CD14-positive monocyte (primary cell): ENCODE data around the gene FAM168A. TPM values are rescaled to one million over a fixed set of nuclear protein-coding genes. Genes with fewer than 3 reads are reported as not detected.

Experiments
- DNase-seq, 3 donors: peaks; one replicate each; pipeline ENCODE4 v3.0.0-alpha.2; 2011 to 2022
- H2AFZ ChIP-seq: 2 replicates; pipeline ENCODE4 v1.6.0; 2012; ENCODE audit warnings: mild to moderate bottlenecking, low read depth, low read length, inconsistent platforms; ENCODE audit not compliant: insufficient read depth, poor library complexity, severe bottlenecking
- H3K27ac ChIP-seq, 2 donors: 1 replicate in 1 of 2; 2 replicates in 1 of 2; pipeline ENCODE4 v1.5.1; 2012 to 2013; ENCODE audit warnings: low read length in 2 of 2, control low read depth in 1 of 2, inconsistent platforms in 1 of 2, low read depth in 1 of 2, mild to moderate bottlenecking in 1 of 2
- H3K27me3 ChIP-seq, 2 donors: one replicate each; pipeline versions ENCODE4 v1.6.0 to v1.6.1; 2011 to 2013; ENCODE audit warnings: low read length in 2 of 2; ENCODE audit not compliant: control insufficient read depth in 2 of 2, insufficient read depth in 2 of 2
- H3K36me3 ChIP-seq, 2 donors: replicated peaks in 1 of 2; 1 replicate in 1 of 2; 2 replicates in 1 of 2; pipeline versions ENCODE4 v1.5.1 to v1.6.1; 2012 to 2013; ENCODE audit warnings: low read length in 2 of 2, control low read depth in 1 of 2, inconsistent platforms in 1 of 2, mild to moderate bottlenecking in 1 of 2; ENCODE audit not compliant: insufficient read depth in 2 of 2, control insufficient read depth in 1 of 2
- H3K4me1 ChIP-seq, 2 donors: 1 replicate in 1 of 2; 2 replicates in 1 of 2; pipeline versions ENCODE4 v1.5.1 to v1.6.1; 2012 to 2013; ENCODE audit warnings: low read length in 2 of 2, control low read depth in 1 of 2, inconsistent platforms in 1 of 2, mild to moderate bottlenecking in 1 of 2, moderate library complexity in 1 of 2; ENCODE audit not compliant: insufficient read depth in 2 of 2, control insufficient read depth in 1 of 2
- H3K4me2 ChIP-seq: replicated peaks from 2 replicates; pipeline ENCODE3; 2012; ENCODE audit warnings: low read length, moderate library complexity, mild to moderate bottlenecking; ENCODE audit not compliant: poor library complexity, severe bottlenecking; ENCODE audit errors: extremely low read depth
- H3K4me3 ChIP-seq, 3 experiments: fragments of 200-600 bp in 1 of 3; sonication (generic) in 1 of 3; replicated peaks in 1 of 3; 1 replicate in 2 of 3; 2 replicates in 1 of 3; pipeline ENCODE4 v1.5.1; 2011 to 2013; ENCODE audit warnings: low read length in 3 of 3, mild to moderate bottlenecking in 3 of 3, control low read depth in 2 of 3, low read depth in 2 of 3, inconsistent platforms in 1 of 3, moderate library complexity in 1 of 3
- H3K79me2 ChIP-seq: 2 replicates; pipeline ENCODE4 v1.6.0; 2012; ENCODE audit warnings: mild to moderate bottlenecking, control low read depth, inconsistent platforms, low read length, moderate library complexity; ENCODE audit not compliant: insufficient read depth
- H3K9ac ChIP-seq: 2 replicates; pipeline ENCODE4 v1.6.0; 2017; ENCODE audit warnings: low read length, mild to moderate bottlenecking; ENCODE audit not compliant: insufficient read depth, poor library complexity, severe bottlenecking
- H3K9me3 ChIP-seq, 2 donors: replicated peaks in 1 of 2; 1 replicate in 1 of 2; 2 replicates in 1 of 2; pipeline versions ENCODE4 v1.5.1 to v1.6.1; 2012 to 2013; ENCODE audit warnings: low read length in 2 of 2, control low read depth in 1 of 2; ENCODE audit not compliant: control insufficient read depth in 1 of 2, insufficient read depth in 1 of 2
- H4K20me1 ChIP-seq: 2 replicates; pipeline ENCODE4 v1.6.0; 2012; ENCODE audit warnings: mild to moderate bottlenecking, low read length, control low read depth, moderate library complexity; ENCODE audit not compliant: insufficient read depth
- H3K27ac Mint-ChIP-seq, 7 donors: one replicate each; pipeline ENCODE4 v1.8.0; 2020; ENCODE audit warnings: mild to moderate bottlenecking in 7 of 7, mixed read lengths in 7 of 7, moderate library complexity in 6 of 7, inconsistent platforms in 2 of 7
- H3K27me3 Mint-ChIP-seq, 3 donors: one replicate each; pipeline ENCODE4 v1.8.0; 2021 to 2022; ENCODE audit warnings: low read depth in 3 of 3, mild to moderate bottlenecking in 3 of 3, mixed read lengths in 3 of 3, moderate library complexity in 3 of 3, inconsistent platforms in 1 of 3
- H3K36me3 Mint-ChIP-seq, 2 donors: one replicate each; pipeline ENCODE4 v1.8.0; 2020; ENCODE audit warnings: mixed read lengths in 2 of 2, inconsistent platforms in 1 of 2, mild to moderate bottlenecking in 1 of 2
- H3K4me1 Mint-ChIP-seq: one replicate; pipeline ENCODE4 v1.8.0; 2020; ENCODE audit warnings: mild to moderate bottlenecking, mixed read lengths
- H3K4me3 Mint-ChIP-seq, 2 donors: one replicate each; pipeline ENCODE4 v1.8.0; 2020; ENCODE audit warnings: mild to moderate bottlenecking in 2 of 2, mixed read lengths in 2 of 2, moderate library complexity in 1 of 2
- H3K9me3 Mint-ChIP-seq, 7 donors: one replicate each; pipeline ENCODE4 v1.8.0; 2020 to 2022; ENCODE audit warnings: mixed read lengths in 7 of 7, mild to moderate bottlenecking in 6 of 7, moderate library complexity in 6 of 7, inconsistent platforms in 2 of 7
- CTCF ChIP-seq: fragments of 200-600 bp; IDR thresholded peaks from one replicate; pipeline ENCODE4 v1.8.0; 2022; ENCODE audit warnings: antibody characterized with exemption, mild to moderate bottlenecking
- WGBS: methylation state at CpG from one replicate; pipeline ENCODE4 v1.1.5; 2013; ENCODE audit warnings: missing lambda C conversion rate; ENCODE audit not compliant: insufficient coverage; 5-methylcytosine and 5-hydroxymethylcytosine counted together
- intact Hi-C, 2 donors: fragments of 100-400 bp; cut with micrococcal nuclease; formaldehyde crosslinking; loops; one replicate each; pipeline versions ENCODE4 v1.15.0 to v1.15.1; 2023
- polyA minus RNA-seq: library from RNA; depleted of rRNA, polyadenylated mRNA; stranded (reverse); fragments of >200 nt; gene quantifications from 2 replicates; pipeline ENCODE4 v1.2.3, GENCODE V29; 2012
- polyA plus RNA-seq, 3 donors: library from polyadenylated mRNA; depleted of rRNA in 1 of 3; unstranded in 2 of 3; stranded (reverse) in 1 of 3; fragments of 300-500 nt in 2 of 3; fragments of >200 nt in 1 of 3; fragmentation: Illumina TruSeq in 2 of 3; gene quantifications; 1 replicate in 2 of 3; 2 replicates in 1 of 3; pipeline ENCODE4 v1.2.3, GENCODE V29; 2012 to 2021
- total RNA-seq, 12 experiments: library from RNA in 1 of 12; stranded (reverse) in 1 of 12; fragments of 120-200 nt in 1 of 12; gene quantifications; one replicate each; pipeline ENCODE4 v1.2.4 and lab custom pipeline; 2013 to 2026; ENCODE audit warnings: mixed read lengths in 6 of 12, inconsistent platforms in 1 of 12

The FAM168A gene
- total RNA-seq (2013): 8.9 TPM
- 10 to 100 TPM in 1 of 3 donors, 1 to 10 TPM in 2; 1.4 to 13.3 (median 2.1) TPM for polyA plus RNA-seq
- polyA minus RNA-seq: 5.7 and 7.3 TPM in 2 replicates
- 6.5 to 48.8 (median 38.3) reads per million in 11 experiments for total RNA-seq (lab: John Stamatoyannopoulos, UW)

DNA sequence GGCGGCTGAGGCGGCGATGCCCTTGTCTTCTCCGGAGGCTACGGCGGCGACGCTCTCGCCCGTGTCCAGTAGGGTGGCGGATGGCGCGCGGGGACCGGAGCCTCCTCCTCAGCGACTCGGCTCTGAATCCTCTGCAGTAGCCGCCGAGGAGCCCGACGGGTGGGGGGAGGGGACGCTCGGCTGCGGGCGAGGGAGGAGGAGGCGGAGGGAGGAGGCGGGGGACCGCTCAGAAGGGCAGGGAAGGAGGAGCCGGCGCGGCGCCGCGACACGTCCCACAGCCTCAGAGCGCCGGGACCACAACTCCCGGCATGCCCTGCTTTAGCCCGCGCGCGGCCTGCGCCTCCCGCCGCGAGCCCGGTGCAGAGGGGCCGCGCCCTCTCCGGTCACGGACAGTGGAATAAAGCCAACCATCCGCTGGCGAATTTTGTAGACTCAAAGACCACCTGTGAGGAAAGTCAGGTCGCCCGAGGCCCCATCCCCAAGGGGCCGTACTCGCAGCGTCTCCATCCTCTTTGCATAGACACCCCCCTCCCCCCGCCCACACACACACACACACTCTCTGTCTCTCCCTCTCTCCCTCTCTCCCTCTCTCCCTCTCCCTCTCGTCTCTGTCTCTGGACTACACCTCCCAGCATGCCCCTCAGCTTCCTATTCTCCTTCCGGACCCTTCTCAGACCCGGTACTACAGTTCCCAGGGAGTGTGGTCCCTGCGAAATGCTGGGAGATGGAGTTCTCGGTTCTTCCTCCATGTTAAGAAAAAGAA, at the start of gene FAM168A:
FAM168A (minus strand) TSS at position 157 of the 763 bp plus-strand sequence. CDS start 129,638 bp downstream, outside the sequence.
- H3K4me3 Mint-ChIP-seq: peak within 1 kb of the TSS; percentile 89 to 93
- peak; percentile 38 for TF ChIP-seq CTCF
- Histone ChIP-seq H2AFZ (peak within 1 kb of the TSS; percentile 94), H3K36me3 (no peaks in the 10 kb centered on the region), H3K79me2 (peaks cover 46% of the 10 kb centered on the region), H3K27me3 (no peaks in the 10 kb centered on the region), H3K4me3 (peak within 1 kb of the TSS; percentile 86 to 98 (median 97)), H3K4me1 (peaks cover 16 to 24% of the 10 kb centered on the region in 2 donors), H4K20me1 (peaks cover 8% of the 10 kb centered on the region), H3K27ac (peak within 1 kb of the TSS; percentile 57 to 88), H3K4me2 (peak within 1 kb of the TSS; percentile 81), H3K9me3 (no peaks in the 10 kb centered on the region), H3K9ac (peak within 1 kb of the TSS; percentile 77)
- WGBS: under 1% methylated on average over 49 of the region's 64 CpGs
- intact Hi-C loops: loop anchor here (5.0 to 10.0 kb wide), 3 partner anchors 131 to 173 kb away; no protein-coding TSS in a partner anchor
- H3K4me1 Mint-ChIP-seq: peaks cover 33% of the 10 kb centered on the region
- peak; percentile 93 to 97 (median 94) for DNase-seq
- peak within 1 kb of the TSS; percentile 80 to 94 (median 92) for H3K27ac Mint-ChIP-seq
- peaks cover 3 to 5% of the 10 kb centered on the region in 2 donors for H3K36me3 Mint-ChIP-seq
- H3K9me3 Mint-ChIP-seq: no peaks in the 10 kb centered on the region
- peaks cover 0 to 2% (median 0%) of the 10 kb centered on the region in 3 donors for H3K27me3 Mint-ChIP-seq

DNA sequence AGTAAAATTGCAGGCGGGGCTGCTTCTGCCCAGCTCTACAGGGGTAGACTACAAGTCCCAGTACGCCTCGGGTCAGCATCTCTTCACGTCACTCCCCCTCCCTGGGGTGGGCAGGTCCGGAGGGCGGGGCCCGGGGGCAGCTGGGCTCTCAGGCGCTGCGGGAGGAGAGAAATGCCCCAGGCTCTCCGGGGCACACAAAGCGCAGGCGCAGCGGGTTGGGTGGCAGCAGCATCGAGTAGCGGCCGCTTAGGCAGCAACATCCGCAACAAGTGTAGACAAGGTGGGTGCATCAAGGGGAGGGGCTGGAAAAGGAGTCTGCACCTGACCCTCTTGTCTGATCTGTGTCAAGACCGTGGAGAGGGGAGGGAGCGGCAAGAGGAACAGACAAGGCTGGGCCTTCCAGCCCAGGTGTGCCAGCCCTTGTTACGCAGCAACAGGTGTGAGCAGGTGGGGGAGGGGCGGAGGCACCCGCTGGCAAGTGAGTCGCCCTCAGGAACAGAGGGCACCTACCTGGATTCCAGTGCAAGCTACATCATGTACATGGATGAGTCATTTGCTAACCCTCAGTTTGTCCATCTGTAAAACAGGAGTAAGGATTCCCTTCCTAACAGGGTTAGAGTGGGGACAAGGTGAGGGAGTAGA, 49.7 kb upstream of the FAM168A start:
- Histone ChIP-seq H3K4me2 (peak overlapping the region; percentile 62), H3K9me3 (no peaks in the 10 kb centered on the region), H2AFZ (peak overlapping the region; percentile 52), H3K27ac (no peak overlapping the region), H3K27me3 (peaks cover 0 to 7% of the 10 kb centered on the region in 2 donors), H3K9ac (no peak overlapping the region), H3K36me3 (no peaks in the 10 kb centered on the region), H3K79me2 (no peaks in the 10 kb centered on the region), H3K4me3 (peak overlapping the region in 1 of 3 experiments; percentile 56), H4K20me1 (no peaks in the 10 kb centered on the region), H3K4me1 (peaks cover 18 to 21% of the 10 kb centered on the region in 2 donors)
- peaks cover 23% of the 10 kb centered on the region for H3K4me1 Mint-ChIP-seq
- DNase-seq: peak; percentile 71 to 76 (median 71)
- H3K27me3 Mint-ChIP-seq: peaks cover 6 to 17% (median 11%) of the 10 kb centered on the region in 3 donors
- H3K9me3 Mint-ChIP-seq: peaks cover 0 to 2% (median 0%) of the 10 kb centered on the region in 7 donors
- WGBS: 21% methylated on average over 21 of the region's 23 CpGs
- H3K27ac Mint-ChIP-seq: peak overlapping the region in 2 of 7 donors; percentile 30 to 50
- TF ChIP-seq CTCF: no peak
- H3K4me3 Mint-ChIP-seq: peak overlapping the region; percentile 43 to 73
- no peaks in the 10 kb centered on the region for H3K36me3 Mint-ChIP-seq
- intact Hi-C loops: no loop called here
